H1 (cell line): ENCODE data around the gene DLG4. TPM values are rescaled to one million over a fixed set of nuclear protein-coding genes. Genes with fewer than 3 reads are reported as not detected.

ENCODE experiments used
- CTCF ChIA-PET: fragments of 300-600 bp; sonication (Branson Sonifier 250); formaldehyde crosslinking; loops from one replicate; lab custom pipeline; 2021; ENCODE audit not compliant: partially characterized antibody; lab: Charles Lee
- POLR2A ChIA-PET: fragments of 300-600 bp; sonication (Branson Sonifier 250); formaldehyde crosslinking; loops from one replicate; lab custom pipeline; 2021; ENCODE audit warnings: inconsistent platforms; ENCODE audit not compliant: partially characterized antibody; lab: Charles Lee
- DNase-seq, 2 experiments: peaks; one replicate each; pipeline versions ENCODE4 v3.0.0 to v3.0.0-alpha.2; 2010 to 2022; ENCODE audit warnings: low spot score in 2 of 2, low read depth in 1 of 2, mixed read lengths in 1 of 2
- FAIRE-seq: peaks from 2 replicates; lab custom pipeline; 2011; peaks lifted over from hg19 to GRCh38; lab: Jason Lieb, UNC
- H2AFZ ChIP-seq: 2 replicates; pipeline ENCODE4 v1.8.1; 2012; ENCODE audit warnings: low read length, inconsistent platforms
- H2AK5ac ChIP-seq: 2 replicates; pipeline ENCODE4 v1.6.1; 2013; ENCODE audit warnings: low read depth, low read length
- H2BK120ac ChIP-seq: replicated peaks from 2 replicates; pipeline ENCODE3; 2013; ENCODE audit warnings: low read depth, low read length, inconsistent platforms
- H2BK12ac ChIP-seq: 2 replicates; pipeline ENCODE4 v1.6.1; 2013; ENCODE audit warnings: low read depth, low read length
- H2BK15ac ChIP-seq: 2 replicates; pipeline ENCODE4 v1.6.1; 2013; ENCODE audit warnings: low read length
- H2BK20ac ChIP-seq: 2 replicates; pipeline ENCODE4 v1.6.1; 2013; ENCODE audit warnings: low read length
- H2BK5ac ChIP-seq: 2 replicates; pipeline ENCODE4 v1.6.1; 2013; ENCODE audit warnings: low read depth, low read length
- H3K14ac ChIP-seq: 2 replicates; pipeline ENCODE4 v1.6.1; 2013; ENCODE audit warnings: inconsistent platforms; ENCODE audit not compliant: insufficient read length
- H3K18ac ChIP-seq: 2 replicates; pipeline ENCODE4 v1.6.1; 2013; ENCODE audit warnings: low read length; ENCODE audit errors: extremely low read depth
- H3K23ac ChIP-seq: 2 replicates; pipeline ENCODE4 v1.6.1; 2013; ENCODE audit warnings: inconsistent platforms; ENCODE audit not compliant: insufficient read length
- H3K23me2 ChIP-seq: 2 replicates; pipeline ENCODE4 v1.6.1; 2013; ENCODE audit warnings: low read depth, low read length
- H3K27ac ChIP-seq: 2 replicates; pipeline ENCODE4 v1.6.1; 2011; ENCODE audit warnings: low read depth, low read length, inconsistent platforms
- H3K27me3 ChIP-seq, 4 experiments: replicated peaks in 1 of 4; 1 replicate in 1 of 4; 2 replicates in 3 of 4; pipeline versions ENCODE4 v1.6.1 to v1.8.1; 2011 to 2013; ENCODE audit warnings: low read length in 3 of 4, mild to moderate bottlenecking in 3 of 4, inconsistent platforms in 2 of 4, mixed read lengths in 2 of 4, moderate library complexity in 1 of 4; ENCODE audit not compliant: control insufficient read depth in 3 of 4, insufficient read depth in 3 of 4; ENCODE audit errors: extremely low read depth in 1 of 4
- H3K36me3 ChIP-seq, 4 experiments: 2 replicates each; pipeline versions ENCODE4 v1.6.1 to v1.8.1; 2011 to 2013; ENCODE audit warnings: mild to moderate bottlenecking in 4 of 4, low read length in 3 of 4, moderate library complexity in 2 of 4, control low read depth in 1 of 4, inconsistent platforms in 1 of 4; ENCODE audit not compliant: insufficient read depth in 4 of 4, control insufficient read depth in 2 of 4
- H3K4ac ChIP-seq: replicated peaks from 2 replicates; pipeline ENCODE3; 2013; ENCODE audit warnings: low read length, low read depth, mixed read lengths, inconsistent platforms; ENCODE audit not compliant: insufficient read length
- H3K4me1 ChIP-seq, 4 experiments: replicated peaks in 1 of 4; 1 replicate in 1 of 4; 2 replicates in 3 of 4; pipeline versions ENCODE4 v1.6.1 to v1.8.1; 2011 to 2013; ENCODE audit warnings: low read length in 3 of 4, inconsistent platforms in 2 of 4, mixed read lengths in 1 of 4; ENCODE audit not compliant: insufficient read depth in 4 of 4, control insufficient read depth in 3 of 4
- H3K4me2 ChIP-seq, 2 experiments: 2 replicates each; pipeline versions ENCODE4 v1.6.1 to v1.8.1; 2011 to 2013; ENCODE audit warnings: low read depth in 2 of 2, low read length in 2 of 2, control low read depth in 1 of 2, inconsistent platforms in 1 of 2, mild to moderate bottlenecking in 1 of 2; ENCODE audit not compliant: insufficient read depth in 1 of 2
- H3K4me3 ChIP-seq, 4 experiments: fragments of 200-600, 300-600 bp in 1 of 4; sonication (generic), shearing (Covaris generic), sonication (Bioruptor Twin) in 1 of 4; 2 replicates each; pipeline versions ENCODE4 v1.5.1 to v1.8.1; 2011 to 2016; ENCODE audit warnings: low read length in 4 of 4, low read depth in 3 of 4, control low read depth in 2 of 4, inconsistent platforms in 2 of 4, mild to moderate bottlenecking in 2 of 4, mixed read lengths in 1 of 4, moderate library complexity in 1 of 4; ENCODE audit not compliant: insufficient read depth in 2 of 4; ENCODE audit errors: extremely low read depth in 1 of 4
- H3K56ac ChIP-seq: replicated peaks from 2 replicates; pipeline ENCODE3; 2013; ENCODE audit warnings: low read depth, mild to moderate bottlenecking, mixed read lengths, low read length, inconsistent platforms; ENCODE audit not compliant: insufficient read length
- H3K79me1 ChIP-seq: 2 replicates; pipeline ENCODE4 v1.6.1; 2013; ENCODE audit warnings: low read depth, low read length, control low read depth
- H3K79me2 ChIP-seq, 2 experiments: 2 replicates each; pipeline versions ENCODE4 v1.6.1 to v1.8.1; 2012 to 2013; ENCODE audit warnings: low read length in 2 of 2, mild to moderate bottlenecking in 2 of 2, inconsistent platforms in 1 of 2; ENCODE audit not compliant: insufficient read depth in 2 of 2, control insufficient read depth in 1 of 2
- H3K9ac ChIP-seq, 4 experiments: replicated peaks in 1 of 4; 1 replicate in 1 of 4; 2 replicates in 3 of 4; pipeline versions ENCODE4 v1.6.1 to v1.8.1; 2011 to 2013; ENCODE audit warnings: low read depth in 3 of 4, low read length in 3 of 4, control low read depth in 2 of 4, mild to moderate bottlenecking in 2 of 4, moderate library complexity in 2 of 4, inconsistent platforms in 1 of 4; ENCODE audit errors: extremely low read depth in 1 of 4
- H3K9me3 ChIP-seq, 2 experiments: 2 replicates each; pipeline versions ENCODE4 v1.6.1 to v1.8.1; 2012 to 2013; ENCODE audit warnings: mild to moderate bottlenecking in 2 of 2, moderate library complexity in 2 of 2, control low read depth in 1 of 2, inconsistent platforms in 1 of 2, low read depth in 1 of 2, low read length in 1 of 2, mixed read lengths in 1 of 2; ENCODE audit not compliant: insufficient read depth in 2 of 2
- H4K20me1 ChIP-seq, 2 experiments: replicated peaks in 1 of 2; 2 replicates each; pipeline versions ENCODE3 to v1.8.1; 2011 to 2013; ENCODE audit warnings: inconsistent platforms in 2 of 2, low read length in 2 of 2, mild to moderate bottlenecking in 1 of 2; ENCODE audit not compliant: insufficient read depth in 2 of 2, control insufficient read depth in 1 of 2
- H4K5ac ChIP-seq: 2 replicates; pipeline ENCODE4 v1.6.1; 2013; ENCODE audit warnings: low read length, low read depth, mixed read lengths, inconsistent platforms; ENCODE audit not compliant: insufficient read length
- H4K8ac ChIP-seq: 2 replicates; pipeline ENCODE4 v1.8.0; 2013; ENCODE audit warnings: mild to moderate bottlenecking, moderate library complexity, low read length, inconsistent platforms; ENCODE audit not compliant: insufficient read depth; ENCODE audit errors: extremely low read depth
- H4K91ac ChIP-seq: replicated peaks from 2 replicates; pipeline ENCODE3; 2013; ENCODE audit warnings: low read length, mixed read lengths, inconsistent platforms; ENCODE audit not compliant: insufficient read length
- MAFK ChIP-seq: IDR thresholded peaks from 2 replicates; pipeline ENCODE4 v1.6.1; 2012; ENCODE audit warnings: low read depth, mild to moderate bottlenecking, improper control_type of control experiment, low read length
- POLR2A ChIP-seq, 2 experiments: IDR thresholded peaks; 1 replicate in 1 of 2; 2 replicates in 1 of 2; pipeline ENCODE4 v1.6.1; 2011; ENCODE audit warnings: low read depth in 2 of 2, low read length in 2 of 2, mild to moderate bottlenecking in 2 of 2; ENCODE audit errors: control extremely low read depth in 1 of 2
- POLR2AphosphoS5 ChIP-seq: IDR thresholded peaks from 2 replicates; pipeline ENCODE4 v1.6.1; 2011; ENCODE audit warnings: low read depth, low read length
- RBBP5 ChIP-seq: IDR thresholded peaks from 2 replicates; pipeline ENCODE4 v1.7.1; 2012; ENCODE audit warnings: low read depth, mild to moderate bottlenecking, inconsistent platforms, low read length, moderate library complexity, borderline replicate concordance
- RXRA ChIP-seq: IDR thresholded peaks from 2 replicates; pipeline ENCODE4 v1.6.1; 2011; ENCODE audit warnings: low read depth, mild to moderate bottlenecking, low read length, moderate library complexity; ENCODE audit not compliant: insufficient read depth
- SIN3A ChIP-seq, 2 experiments: IDR thresholded peaks in 1 of 2; conservative IDR thresholded peaks in 1 of 2; 2 replicates each; pipeline ENCODE4 v1.6.1; 2011 to 2012; ENCODE audit warnings: low read length in 2 of 2, improper control_type of control experiment in 1 of 2, low read depth in 1 of 2, mild to moderate bottlenecking in 1 of 2
- TCF12 ChIP-seq: IDR thresholded peaks from 2 replicates; pipeline ENCODE4 v1.6.1; 2011; ENCODE audit warnings: low read depth, mild to moderate bottlenecking, low read length
- TEAD4 ChIP-seq: IDR thresholded peaks from 2 replicates; pipeline ENCODE4 v1.6.1; 2012; ENCODE audit warnings: low read depth, low read length, inconsistent platforms, mixed read lengths
- WGBS, 2 experiments: shearing (Covaris generic) in 1 of 2; methylation state at CpG; one replicate each; pipeline versions ENCODE4 v1.1.6 to v1.1.7; 2013 to 2015; ENCODE audit warnings: low lambda C conversion rate in 2 of 2, mixed read lengths in 2 of 2, inconsistent platforms in 1 of 2, low coverage in 1 of 2, missing lambda C conversion rate in 1 of 2; ENCODE audit not compliant: insufficient replicate concordance in 2 of 2, insufficient coverage in 1 of 2, insufficient read length in 1 of 2; ENCODE audit errors: extremely low coverage in 1 of 2, missing lambda C conversion rate in 1 of 2; 5-methylcytosine and 5-hydroxymethylcytosine counted together
- polyA plus RNA-seq, 7 experiments: library from polyadenylated mRNA; depleted of rRNA in 3 of 7; stranded (reverse) in 5 of 7; unstranded in 2 of 7; fragments of >200 nt in 5 of 7; fragments of 200-250 nt in 2 of 7; gene quantifications; 1 replicate in 5 of 7; 2 replicates in 1 of 7; 4 replicates in 1 of 7; pipeline versions ENCODE4 v1.2.1 to v1.2.3, GENCODE V29; 2011 to 2013; ENCODE audit warnings: missing spikeins in 2 of 7, mixed read lengths in 2 of 7
- total RNA-seq: library from RNA; stranded (reverse); fragmentation: NEBNext Ultra II Directional; extraction: Animal tissue kit (Norgen Biotek cat#: 25700); gene quantifications from 2 replicates; pipeline ENCODE4 v1.2.1, GENCODE V29; 2021

Gene DLG4
- total and polyA plus RNA-seq, 2 of the 8 experiments (the other 6 are each of a cell fraction or from before 2014, with no cell fraction given) = 18.9 to 45.9 TPM

GRCh38 chr17:7220593-7221277 lies 1.1 kb upstream of the DLG4 start:
- Histone ChIP-seq H2BK20ac (no peak overlapping the region), H3K9ac (peak overlapping the region in 3 of 4 experiments; percentile 26 to 81 (median 69); a peak in 6 of 7 replicates), H3K27ac (peak overlapping the region; percentile 49), H4K5ac (no peak overlapping the region), H2AK5ac (no peak overlapping the region), H3K23me2 (peaks cover 15% of the 10 kb centered on the region; the same call in 1 of the 2 replicates), H2BK120ac (no peak overlapping the region), H3K27me3 (no peaks in the 10 kb centered on the region), H4K8ac (no peak overlapping the region), H3K9me3 (no peaks in the 10 kb centered on the region), H3K79me1 (no peaks in the 10 kb centered on the region; the same call in 1 of the 2 replicates), H3K14ac (no peak overlapping the region), H3K4me1 (peaks cover 6 to 30% (median 20%) of the 10 kb centered on the region in 4 experiments), H3K18ac (peak overlapping the region; percentile 65; the same call in 1 of the 2 replicates), H3K4me3 (peak overlapping the region; percentile 76 to 93 (median 86)), H3K79me2 (peaks cover 0 to 8% of the 10 kb centered on the region in 2 experiments; a peak in 1 of 4 replicates), H3K36me3 (peaks cover 15 to 38% (median 28%) of the 10 kb centered on the region in 4 experiments; a peak in 7 of 8 replicates), H2BK15ac (no peak overlapping the region), H3K56ac (no peak overlapping the region), H4K20me1 (peaks cover 10 to 25% of the 10 kb centered on the region in 2 experiments), H3K4ac (no peak overlapping the region), H4K91ac (no peak overlapping the region), H2AFZ (no peak overlapping the region), H2BK12ac (0 out of 2 replicates have a peak overlapping the region, but pooled peaks have one; percentile 52), H3K4me2 (peak overlapping the region; percentile 73 to 80), H2BK5ac (peak overlapping the region; percentile 80; the same call in 1 of the 2 replicates), H3K23ac (no peak overlapping the region)
- 65% methylated on average over 11 of the region's 11 CpGs; no CpG with 5 or more reads in 1 of the 2 experiments for WGBS, 2 experiments
- ChIA-PET POLR2A (interaction anchor here (0.8 to 10.7 kb wide), 21 partner anchors 13 to 215 kb away, joined by 3 to 386 read pairs (median 4); partner anchors contain the start of genes CLDN7, CTDNEP1, DVL2 and ELP5), CTCF (interaction anchor here (0.6 to 4.3 kb wide), 13 partner anchors 10 to 178 kb away, joined by 3 to 46 read pairs (median 4); partner anchors contain the start of genes DVL2, GABARAP and PHF23)
- DNase-seq (peak in 1 of 2 experiments; percentile 73), FAIRE-seq (no peak)
- TF ChIP-seq MAFK = peak; percentile 73; the same call in 1 of the 2 replicates
- TF ChIP-seq SIN3A (conservative IDR thresholded peaks at IDR 0.05 in 1 of 2, IDR thresholded peaks at IDR 0.05 in 1 of 2; ENCODE audit: low read depth in 1 of 2, low read length in 2 of 2) = peak in 1 of 2 experiments; percentile 30; a peak in 1 of 4 replicates
- TF ChIP-seq RBBP5 = 0 out of 2 replicates have a peak, but pooled peaks have one; percentile 6
- TF ChIP-seq POLR2A (IDR thresholded peaks at IDR 0.05; ENCODE audit: control extremely low read depth in 1 of 2, low read depth in 2 of 2, low read length in 2 of 2) = peak in 1 of 2 experiments; percentile 62; a peak in 2 of 3 replicates
- no peak for TF ChIP-seq RXRA
- no peak for TF ChIP-seq TEAD4
- TF ChIP-seq TCF12 = no peak
- peak; percentile 69 for TF ChIP-seq POLR2AphosphoS5
